OCI-M1 (cell line): ENCODE results near the gene EIF3A.
A peak's percentile ranks its signal among the peaks of the same experiment; 100 is the strongest.
"Not testable (repeated sequence)": the region's sequence is repeated elsewhere in the genome, so short reads cannot be mapped to it uniquely, and the experiment has no call there.

Experiments used
- DNase-seq: peaks from one replicate; lab custom pipeline; 2025; lab: John Stamatoyannopoulos, UW

Gene EIF3A

DNA sequence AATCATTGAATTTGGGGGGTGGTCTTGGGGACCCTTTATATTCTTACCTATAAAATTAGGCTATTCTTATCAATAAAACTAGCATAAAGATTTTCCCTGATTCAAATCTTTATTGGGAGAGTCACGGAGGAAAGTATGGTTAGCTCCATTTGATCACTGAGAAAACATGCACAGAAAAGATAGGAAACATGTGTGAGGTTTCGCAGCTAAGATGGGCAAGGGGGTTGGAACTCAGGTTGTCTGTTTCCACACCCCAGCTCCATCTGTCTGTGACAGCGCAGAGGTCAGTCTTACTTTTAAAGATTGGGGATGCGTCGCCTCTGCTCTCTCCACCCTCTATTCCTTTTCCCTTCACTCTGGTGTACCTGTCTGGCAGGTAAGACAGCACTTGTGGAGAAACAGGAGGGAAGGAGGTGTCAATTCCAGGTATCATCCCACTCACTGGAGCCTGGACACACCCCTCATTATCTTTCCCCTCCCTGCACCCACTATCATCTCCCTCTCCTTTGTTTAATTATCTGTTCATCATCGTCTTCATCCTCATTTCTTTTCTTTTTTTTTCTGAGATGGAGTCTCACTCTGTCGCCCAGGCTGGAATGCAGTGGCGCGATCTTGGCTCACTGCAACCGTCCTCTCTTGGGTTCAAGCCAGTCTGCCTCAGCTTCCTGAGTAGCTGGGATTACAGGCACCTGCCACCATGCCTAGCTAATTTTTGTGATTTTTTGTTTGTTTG lies 20.9 kb upstream of the EIF3A start:
- no peak for DNase-seq

- DNase-seq: peak; percentile 51
These were observed 20.0 kb upstream of the EIF3A start for GRCh38 chr10:119100434-119101238.

GRCh38 chr10:119098576-119098975 lies 18.0 kb upstream of the EIF3A start:
- DNase-seq: no peak

- DNase-seq: not testable (repeated sequence)
These were observed 16.2 kb upstream of the EIF3A start for GRCh38 chr10:119096641-119097415.

GRCh38 chr10:119095640-119096039 lies 15.0 kb upstream of the EIF3A start:
- no peak for DNase-seq

DNA sequence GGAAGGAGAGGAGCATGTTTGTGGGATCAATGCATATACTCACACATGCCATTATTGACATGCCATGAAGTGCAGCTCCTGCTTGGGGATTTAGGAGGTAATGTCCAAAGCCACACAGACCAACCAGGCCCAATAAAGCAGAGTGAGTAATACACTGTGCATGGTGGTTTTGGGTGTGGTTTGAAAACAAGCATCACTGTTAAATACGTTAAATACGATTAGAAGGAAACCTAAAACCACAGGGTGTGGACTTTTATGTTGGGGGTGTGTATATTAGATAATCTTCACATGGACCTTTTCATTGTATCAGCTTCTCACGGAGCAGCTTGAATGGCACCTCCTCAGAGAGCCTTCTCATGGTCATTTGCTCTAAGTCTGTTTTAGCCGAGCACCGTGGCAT lies 10.4 kb upstream of the EIF3A start:
- peak; percentile 98 for DNase-seq

DNA sequence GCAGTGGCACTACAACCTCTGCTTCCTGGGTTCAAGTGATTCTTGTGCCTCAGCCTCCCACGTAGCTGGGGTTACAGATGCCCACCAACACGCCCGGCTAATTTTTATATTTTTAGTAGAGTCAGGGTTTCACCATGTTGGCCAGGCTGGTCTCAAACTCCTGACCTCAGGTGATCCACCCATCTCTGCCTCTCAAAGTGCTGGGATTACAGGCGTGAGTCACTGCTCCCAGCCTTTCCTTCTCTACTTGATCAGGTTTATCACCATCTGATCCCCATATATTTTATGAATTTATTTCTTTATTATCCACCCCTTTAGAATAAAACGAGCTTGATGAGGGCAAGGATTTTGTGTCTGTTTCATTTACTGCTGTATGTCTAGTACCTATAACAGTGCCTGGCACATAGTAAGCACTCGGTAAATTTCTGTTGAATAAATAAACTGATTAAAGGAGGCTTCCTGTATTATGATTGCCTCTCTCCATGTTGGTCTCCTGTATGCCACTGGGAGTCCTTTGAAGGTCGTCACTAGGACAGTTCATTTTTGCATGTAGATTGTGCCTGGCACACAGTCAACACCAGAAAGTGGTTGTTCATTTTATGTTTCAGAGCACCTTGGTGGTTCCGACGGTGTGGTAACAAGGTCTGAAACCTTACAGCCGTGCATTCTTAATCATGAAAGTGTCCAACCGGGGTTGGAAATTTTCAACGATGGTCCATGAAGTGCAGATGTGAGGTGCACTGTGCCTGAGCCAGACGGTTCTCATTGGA lies 9.6 kb upstream of the EIF3A start:
- peak; percentile 39 for DNase-seq

GRCh38 chr10:119087271-119087882 lies 6.8 kb upstream of the EIF3A start:
- DNase-seq: no peak

DNA sequence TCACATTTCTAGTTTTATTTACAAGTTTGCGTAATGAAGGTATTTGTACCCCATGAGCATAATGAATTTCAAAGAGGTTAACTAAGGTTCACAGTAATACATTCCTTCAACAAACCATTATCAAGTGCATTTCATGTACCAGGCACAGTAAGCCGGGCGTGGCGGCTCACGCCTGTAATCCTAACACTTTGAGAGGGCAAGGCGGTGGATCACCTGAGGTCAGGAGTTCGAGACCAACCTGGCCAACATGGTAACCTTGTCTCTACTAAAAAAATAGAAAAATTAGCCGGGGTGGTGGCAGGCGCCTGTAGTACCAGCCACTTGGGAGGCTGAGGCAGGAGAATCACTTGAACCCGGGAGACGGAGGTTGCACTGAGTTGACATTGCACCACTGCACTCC lies 4.3 kb upstream of the EIF3A start:
- no peak for DNase-seq

DNA sequence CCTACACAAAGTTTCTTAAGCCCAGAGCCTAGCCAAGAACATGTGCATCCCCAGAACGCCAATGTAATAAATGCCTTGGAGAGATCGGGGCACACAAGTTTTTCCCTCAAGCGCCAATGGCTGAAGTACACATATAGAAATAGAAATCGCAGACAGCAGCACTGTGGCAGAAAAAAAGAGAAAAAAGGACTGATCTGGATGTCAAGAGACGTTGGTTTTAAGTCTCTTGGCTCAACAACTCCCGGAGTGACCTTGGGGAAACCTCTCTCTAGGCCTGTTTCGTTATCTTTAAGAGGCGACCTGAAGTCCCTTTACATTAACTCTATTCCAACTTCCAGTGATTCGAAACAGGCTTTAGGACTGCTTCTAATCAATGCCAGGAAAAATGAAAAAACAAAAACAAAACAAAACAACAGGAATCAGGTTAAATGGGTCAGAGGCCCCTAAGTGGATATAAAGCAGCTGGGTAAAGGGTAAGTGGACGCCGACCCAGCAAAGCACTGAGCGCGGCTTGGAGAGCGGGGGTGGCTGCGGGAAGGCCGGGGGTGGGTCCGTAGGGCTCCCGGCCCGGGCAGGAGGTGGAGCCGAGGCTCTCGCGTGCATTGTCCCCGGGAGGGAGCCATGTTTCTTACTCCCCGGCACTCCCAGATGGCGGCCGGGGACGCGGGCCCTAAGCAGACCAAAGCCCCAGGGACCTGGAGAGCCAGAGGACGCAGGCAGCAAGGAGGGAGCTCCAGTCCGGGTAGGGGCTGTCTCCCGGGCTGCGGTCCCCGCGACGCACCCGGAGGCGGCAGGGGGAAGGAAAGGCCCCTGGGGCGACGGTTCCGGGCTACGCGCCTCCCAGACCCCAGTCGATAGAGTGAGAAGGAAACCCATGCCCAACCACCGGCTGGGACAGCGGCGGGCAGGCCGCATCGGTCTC lies 757 bp downstream of the EIF3A start:
- peak; percentile 79 for DNase-seq

DNA sequence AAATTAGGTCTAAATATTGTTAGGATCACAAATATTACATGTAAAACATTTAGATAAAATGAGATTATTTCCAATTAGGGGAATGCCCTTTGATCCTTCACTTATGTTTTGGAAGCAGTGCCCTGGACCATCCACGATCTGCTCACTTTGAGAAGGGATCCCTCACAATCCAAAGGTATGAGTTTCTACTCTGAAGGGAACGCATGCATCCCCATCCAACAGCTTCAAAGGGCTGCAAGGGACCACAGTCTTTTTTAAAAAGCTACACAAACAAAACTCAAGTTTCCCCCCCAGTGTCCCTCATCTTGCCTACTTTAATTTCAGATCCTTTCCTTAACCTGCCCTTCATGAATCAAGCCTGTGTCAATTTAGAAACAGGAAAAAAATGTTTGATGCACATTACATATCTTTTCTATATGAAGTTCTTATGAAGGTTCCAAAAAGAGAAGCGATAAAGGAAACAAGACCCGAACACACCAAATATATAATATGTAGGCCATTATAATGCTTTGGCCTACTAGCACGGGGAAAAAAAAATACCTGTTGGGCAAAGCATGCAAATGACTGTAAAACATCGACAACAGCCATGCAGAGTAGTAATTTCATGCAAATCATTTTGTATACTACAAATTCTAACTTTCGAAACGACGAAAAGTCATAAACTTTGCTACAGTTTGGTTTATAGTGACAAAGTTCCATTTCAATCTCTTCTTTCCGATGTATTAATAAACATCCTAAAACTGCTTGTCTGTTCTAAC lies 2.0 kb downstream of the EIF3A start:
- DNase-seq: no peak

DNA sequence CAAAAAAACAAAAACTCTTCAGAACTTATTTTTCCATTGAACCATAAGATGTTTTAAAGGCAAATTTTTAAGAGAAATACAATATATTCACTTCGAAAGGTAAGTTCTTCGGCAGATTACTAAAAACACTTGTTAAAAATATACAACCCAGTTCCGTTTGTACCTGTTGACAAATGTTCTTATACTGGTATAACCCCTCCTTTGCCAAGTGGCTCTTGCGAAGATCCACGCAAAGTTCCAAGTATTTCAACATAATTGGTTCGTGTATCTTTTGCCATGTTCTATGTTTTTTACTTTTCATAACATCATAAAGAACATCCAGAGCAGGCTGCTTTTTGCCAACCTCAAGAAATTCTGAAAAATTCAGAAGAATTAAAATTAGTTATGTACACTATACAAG lies 7.0 kb downstream of the EIF3A start:
- DNase-seq: no peak

DNA sequence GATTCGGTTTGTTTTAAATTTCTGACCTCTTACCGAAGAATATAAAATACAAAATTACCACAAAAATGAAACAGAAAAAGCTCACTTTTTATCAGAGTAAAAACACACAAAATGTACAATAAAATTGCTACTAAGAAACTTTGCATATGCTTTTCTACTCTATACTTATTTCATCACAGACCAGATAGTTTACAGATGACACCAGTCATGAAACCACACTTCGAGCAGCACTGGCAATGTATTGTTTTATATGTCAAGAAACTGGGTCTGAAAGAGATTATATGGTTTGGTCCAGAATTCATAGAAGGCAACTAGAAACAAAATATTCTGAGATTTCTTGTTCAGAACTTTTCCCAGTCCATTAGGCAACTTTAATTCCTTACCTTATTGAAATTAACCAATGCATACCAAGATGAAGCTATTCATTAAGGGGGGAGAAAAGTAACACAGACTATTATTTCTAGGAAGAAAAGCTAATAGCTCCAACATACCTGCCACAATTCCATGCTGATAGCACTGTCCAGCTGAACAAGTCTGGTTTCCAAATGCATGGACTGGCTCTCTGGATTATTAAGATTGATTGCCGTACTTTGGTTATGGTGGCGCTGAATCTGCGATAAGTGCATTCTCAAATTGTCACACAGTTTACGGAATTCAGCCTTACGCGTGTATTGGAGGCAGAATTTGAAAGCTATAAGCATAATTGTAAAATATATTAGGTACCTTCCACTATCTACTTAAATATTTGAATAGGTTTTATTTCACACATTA lies 10.0 kb downstream of the EIF3A start:
- DNase-seq: no peak

DNA sequence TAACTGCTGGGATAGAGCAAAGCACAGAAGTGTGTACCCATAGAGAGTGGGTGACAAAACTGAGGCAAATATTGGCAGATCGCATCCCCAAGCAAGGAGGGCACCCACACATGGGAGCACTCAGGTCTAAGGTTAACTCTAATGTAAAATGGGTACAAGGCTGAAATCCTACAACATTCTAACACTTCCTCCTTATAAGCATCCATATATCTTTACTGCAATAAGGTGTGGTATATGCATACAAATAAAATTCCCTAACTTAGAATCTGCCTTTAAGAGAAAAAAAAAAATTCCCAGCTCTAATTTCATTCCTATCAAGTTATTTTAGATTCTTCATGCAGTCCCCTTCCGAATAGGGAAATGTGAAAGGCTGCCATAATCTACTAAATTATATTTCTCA lies 18.7 kb downstream of the EIF3A start:
- no peak for DNase-seq

GRCh38 chr10:119061352-119061751 lies 19.3 kb downstream of the EIF3A start:
- no peak for DNase-seq

DNA sequence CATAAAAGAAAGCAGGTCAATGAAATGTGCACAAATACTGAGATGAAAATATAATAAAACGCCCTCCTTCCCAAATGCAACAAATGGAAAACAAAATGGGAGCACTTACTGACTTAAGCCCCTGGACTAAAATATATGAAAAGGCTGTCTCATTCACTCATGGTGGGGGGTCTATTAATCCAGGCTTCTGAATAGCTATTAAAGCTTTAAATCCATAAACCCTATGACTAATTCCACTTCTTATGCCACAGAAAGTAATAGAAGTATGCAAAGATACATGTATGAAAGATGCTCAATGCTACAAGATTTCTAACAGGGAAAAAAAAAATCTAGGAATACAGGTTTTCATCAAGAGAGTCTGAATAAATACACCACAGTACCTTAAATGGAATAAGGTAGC lies 20.5 kb downstream of the EIF3A start:
- DNase-seq: no peak

GRCh38 chr10:119059557-119059956 lies 21.1 kb downstream of the EIF3A start:
- DNase-seq: no peak

DNA sequence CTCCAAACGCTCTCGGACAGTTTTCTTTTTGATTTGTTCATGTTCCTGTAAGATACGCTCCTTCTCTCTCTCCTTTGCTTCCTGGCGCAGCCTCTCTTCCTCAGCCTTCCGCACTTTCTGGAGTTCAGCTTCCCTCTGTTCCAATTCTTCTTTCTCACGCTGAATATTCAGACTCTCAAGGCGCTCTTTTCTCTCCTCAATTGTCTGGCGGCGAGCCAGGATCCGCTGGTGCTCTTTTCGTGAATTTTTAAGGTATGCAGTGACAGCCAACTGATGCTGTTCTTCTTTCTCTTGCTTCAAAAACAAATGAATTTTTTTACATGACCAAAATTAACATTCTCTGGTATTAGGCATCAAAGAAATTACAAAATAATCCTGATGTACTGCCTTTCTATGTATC lies 22.6 kb downstream of the EIF3A start:
- DNase-seq: no peak

GRCh38 chr10:119055472-119055871 lies 25.1 kb downstream of the EIF3A start:
- DNase-seq: no peak
